Measurements from ENCODE around the gene HBD. TPM values are rescaled to one million over a fixed set of nuclear protein-coding genes. Genes with fewer than 3 reads are reported as not detected.

The HBD gene
- total and polyA plus RNA-seq, 9 of the 15 experiments (the other 6 are each of a cell fraction or from before 2014, with no cell fraction given): 11.8 to 169 (median 36.0) TPM

DNA sequence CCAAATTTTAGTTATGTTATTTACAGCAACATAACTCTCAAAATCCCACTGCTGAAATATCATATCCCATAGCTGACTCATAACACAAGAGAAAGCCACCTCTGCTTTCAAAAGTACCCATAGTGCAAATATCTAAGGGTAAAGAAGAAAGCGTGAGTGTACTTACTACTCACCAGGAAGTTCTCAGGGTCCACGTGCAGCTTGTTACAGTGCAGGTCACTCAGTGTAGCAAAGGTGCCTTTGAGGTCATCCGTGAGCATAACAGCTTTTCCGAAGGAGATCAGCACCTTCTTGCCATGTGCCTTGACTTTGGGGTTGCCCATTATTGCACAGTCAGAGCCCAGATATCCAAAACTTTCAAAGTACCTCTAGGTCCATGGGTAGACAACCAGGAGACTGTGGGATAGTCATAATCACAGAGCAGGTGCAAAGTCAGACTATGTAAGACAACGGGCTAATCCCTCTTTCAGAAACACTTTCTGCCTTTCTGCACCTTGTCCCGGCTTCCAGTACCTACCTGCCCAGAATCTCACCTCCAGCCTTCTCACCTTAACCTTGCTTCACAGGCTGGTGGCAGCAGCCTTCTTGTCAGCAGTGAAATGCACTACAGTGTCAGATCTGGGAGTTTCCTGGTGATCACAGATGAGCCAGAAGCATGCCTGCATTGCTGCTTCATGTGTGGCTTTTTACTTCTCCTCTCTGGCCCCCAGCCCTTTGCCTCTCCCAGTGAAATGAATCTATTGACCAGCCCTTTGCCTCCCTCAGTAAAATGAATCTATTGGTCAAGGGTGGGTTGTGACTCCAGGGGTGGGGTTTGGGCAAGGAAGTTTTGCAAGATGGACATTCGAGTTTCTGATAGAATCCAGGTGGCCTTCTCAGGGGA, 8.9 kb upstream of the HBD start (continued):
- TF ChIP-seq, protein P1, sequence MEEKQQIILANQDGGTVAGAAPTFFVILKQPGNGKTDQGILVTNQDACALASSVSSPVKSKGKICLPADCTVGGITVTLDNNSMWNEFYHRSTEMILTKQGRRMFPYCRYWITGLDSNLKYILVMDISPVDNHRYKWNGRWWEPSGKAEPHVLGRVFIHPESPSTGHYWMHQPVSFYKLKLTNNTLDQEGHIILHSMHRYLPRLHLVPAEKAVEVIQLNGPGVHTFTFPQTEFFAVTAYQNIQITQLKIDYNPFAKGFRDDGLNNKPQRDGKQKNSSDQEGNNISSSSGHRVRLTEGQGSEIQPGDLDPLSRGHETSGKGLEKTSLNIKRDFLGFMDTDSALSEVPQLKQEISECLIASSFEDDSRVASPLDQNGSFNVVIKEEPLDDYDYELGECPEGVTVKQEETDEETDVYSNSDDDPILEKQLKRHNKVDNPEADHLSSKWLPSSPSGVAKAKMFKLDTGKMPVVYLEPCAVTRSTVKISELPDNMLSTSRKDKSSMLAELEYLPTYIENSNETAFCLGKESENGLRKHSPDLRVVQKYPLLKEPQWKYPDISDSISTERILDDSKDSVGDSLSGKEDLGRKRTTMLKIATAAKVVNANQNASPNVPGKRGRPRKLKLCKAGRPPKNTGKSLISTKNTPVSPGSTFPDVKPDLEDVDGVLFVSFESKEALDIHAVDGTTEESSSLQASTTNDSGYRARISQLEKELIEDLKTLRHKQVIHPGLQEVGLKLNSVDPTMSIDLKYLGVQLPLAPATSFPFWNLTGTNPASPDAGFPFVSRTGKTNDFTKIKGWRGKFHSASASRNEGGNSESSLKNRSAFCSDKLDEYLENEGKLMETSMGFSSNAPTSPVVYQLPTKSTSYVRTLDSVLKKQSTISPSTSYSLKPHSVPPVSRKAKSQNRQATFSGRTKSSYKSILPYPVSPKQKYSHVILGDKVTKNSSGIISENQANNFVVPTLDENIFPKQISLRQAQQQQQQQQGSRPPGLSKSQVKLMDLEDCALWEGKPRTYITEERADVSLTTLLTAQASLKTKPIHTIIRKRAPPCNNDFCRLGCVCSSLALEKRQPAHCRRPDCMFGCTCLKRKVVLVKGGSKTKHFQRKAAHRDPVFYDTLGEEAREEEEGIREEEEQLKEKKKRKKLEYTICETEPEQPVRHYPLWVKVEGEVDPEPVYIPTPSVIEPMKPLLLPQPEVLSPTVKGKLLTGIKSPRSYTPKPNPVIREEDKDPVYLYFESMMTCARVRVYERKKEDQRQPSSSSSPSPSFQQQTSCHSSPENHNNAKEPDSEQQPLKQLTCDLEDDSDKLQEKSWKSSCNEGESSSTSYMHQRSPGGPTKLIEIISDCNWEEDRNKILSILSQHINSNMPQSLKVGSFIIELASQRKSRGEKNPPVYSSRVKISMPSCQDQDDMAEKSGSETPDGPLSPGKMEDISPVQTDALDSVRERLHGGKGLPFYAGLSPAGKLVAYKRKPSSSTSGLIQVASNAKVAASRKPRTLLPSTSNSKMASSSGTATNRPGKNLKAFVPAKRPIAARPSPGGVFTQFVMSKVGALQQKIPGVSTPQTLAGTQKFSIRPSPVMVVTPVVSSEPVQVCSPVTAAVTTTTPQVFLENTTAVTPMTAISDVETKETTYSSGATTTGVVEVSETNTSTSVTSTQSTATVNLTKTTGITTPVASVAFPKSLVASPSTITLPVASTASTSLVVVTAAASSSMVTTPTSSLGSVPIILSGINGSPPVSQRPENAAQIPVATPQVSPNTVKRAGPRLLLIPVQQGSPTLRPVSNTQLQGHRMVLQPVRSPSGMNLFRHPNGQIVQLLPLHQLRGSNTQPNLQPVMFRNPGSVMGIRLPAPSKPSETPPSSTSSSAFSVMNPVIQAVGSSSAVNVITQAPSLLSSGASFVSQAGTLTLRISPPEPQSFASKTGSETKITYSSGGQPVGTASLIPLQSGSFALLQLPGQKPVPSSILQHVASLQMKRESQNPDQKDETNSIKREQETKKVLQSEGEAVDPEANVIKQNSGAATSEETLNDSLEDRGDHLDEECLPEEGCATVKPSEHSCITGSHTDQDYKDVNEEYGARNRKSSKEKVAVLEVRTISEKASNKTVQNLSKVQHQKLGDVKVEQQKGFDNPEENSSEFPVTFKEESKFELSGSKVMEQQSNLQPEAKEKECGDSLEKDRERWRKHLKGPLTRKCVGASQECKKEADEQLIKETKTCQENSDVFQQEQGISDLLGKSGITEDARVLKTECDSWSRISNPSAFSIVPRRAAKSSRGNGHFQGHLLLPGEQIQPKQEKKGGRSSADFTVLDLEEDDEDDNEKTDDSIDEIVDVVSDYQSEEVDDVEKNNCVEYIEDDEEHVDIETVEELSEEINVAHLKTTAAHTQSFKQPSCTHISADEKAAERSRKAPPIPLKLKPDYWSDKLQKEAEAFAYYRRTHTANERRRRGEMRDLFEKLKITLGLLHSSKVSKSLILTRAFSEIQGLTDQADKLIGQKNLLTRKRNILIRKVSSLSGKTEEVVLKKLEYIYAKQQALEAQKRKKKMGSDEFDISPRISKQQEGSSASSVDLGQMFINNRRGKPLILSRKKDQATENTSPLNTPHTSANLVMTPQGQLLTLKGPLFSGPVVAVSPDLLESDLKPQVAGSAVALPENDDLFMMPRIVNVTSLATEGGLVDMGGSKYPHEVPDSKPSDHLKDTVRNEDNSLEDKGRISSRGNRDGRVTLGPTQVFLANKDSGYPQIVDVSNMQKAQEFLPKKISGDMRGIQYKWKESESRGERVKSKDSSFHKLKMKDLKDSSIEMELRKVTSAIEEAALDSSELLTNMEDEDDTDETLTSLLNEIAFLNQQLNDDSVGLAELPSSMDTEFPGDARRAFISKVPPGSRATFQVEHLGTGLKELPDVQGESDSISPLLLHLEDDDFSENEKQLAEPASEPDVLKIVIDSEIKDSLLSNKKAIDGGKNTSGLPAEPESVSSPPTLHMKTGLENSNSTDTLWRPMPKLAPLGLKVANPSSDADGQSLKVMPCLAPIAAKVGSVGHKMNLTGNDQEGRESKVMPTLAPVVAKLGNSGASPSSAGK (IDR thresholded peaks at IDR 0.05): peak; percentile 81
- TF ChIP-seq ZC3H4 (CRISPR knock-in tag; IDR thresholded peaks at IDR 0.05; ENCODE audit: borderline replicate concordance): no peak
- TF ChIP-seq EP300 (IDR thresholded peaks at IDR 0.05; ENCODE audit: low read length): peak; percentile 26; the same call in 1 of the 2 replicates
- TF ChIP-seq ZNF121 (CRISPR knock-in tag; conservative IDR thresholded peaks at IDR 0.05): no peak
- TF ChIP-seq ZSCAN32 (CRISPR knock-in tag; IDR thresholded peaks at IDR 0.05): peak; percentile 22; the same call in 1 of the 2 replicates
- 0 out of 2 replicates have a peak, but pooled peaks have one; percentile 29 for TF ChIP-seq LCOR (CRISPR knock-in tag; IDR thresholded peaks at IDR 0.05)
- TF ChIP-seq LEF1 (IDR thresholded peaks at IDR 0.05): no peak
- no peak for TF ChIP-seq PPARD (CRISPR knock-in tag; IDR thresholded peaks at IDR 0.05)
- no peak for TF ChIP-seq TFAM (CRISPR knock-in tag; conservative IDR thresholded peaks at IDR 0.05)
- no peak for TF ChIP-seq ATF2 (CRISPR knock-in tag; IDR thresholded peaks at IDR 0.05)
- no peak for TF ChIP-seq RBM14 (IDR thresholded peaks at IDR 0.05; ENCODE audit: borderline replicate concordance, insufficient read depth, low read depth, low read length)
- TF ChIP-seq ZNF354B (CRISPR knock-in tag; IDR thresholded peaks at IDR 0.05): no peak
- TF ChIP-seq JUND (IDR thresholded peaks at IDR 0.05; ENCODE audit: borderline replicate concordance, low read depth, low read length): no peak
- TF ChIP-seq JUND (tag; IDR thresholded peaks at IDR 0.05; ENCODE audit: borderline replicate concordance, low read depth, low read length): 0 out of 3 replicates have a peak, but pooled peaks have one; percentile 44

Measured in K562 (cell line).